Activated CD4-positive, alpha-beta T cell treated with anti-CD3 and anti-CD28 coated beads for 4 hours (primary cell): ENCODE data around the gene NANOG.
"Not testable (repeated sequence)": the region's sequence is repeated elsewhere in the genome, so short reads cannot be mapped to it uniquely, and the experiment has no call there.

Experiments used
- DNase-seq, 2 donors: peaks; one replicate each; pipeline ENCODE4 v3.0.0-alpha.2; 2020

NANOG gene

DNA sequence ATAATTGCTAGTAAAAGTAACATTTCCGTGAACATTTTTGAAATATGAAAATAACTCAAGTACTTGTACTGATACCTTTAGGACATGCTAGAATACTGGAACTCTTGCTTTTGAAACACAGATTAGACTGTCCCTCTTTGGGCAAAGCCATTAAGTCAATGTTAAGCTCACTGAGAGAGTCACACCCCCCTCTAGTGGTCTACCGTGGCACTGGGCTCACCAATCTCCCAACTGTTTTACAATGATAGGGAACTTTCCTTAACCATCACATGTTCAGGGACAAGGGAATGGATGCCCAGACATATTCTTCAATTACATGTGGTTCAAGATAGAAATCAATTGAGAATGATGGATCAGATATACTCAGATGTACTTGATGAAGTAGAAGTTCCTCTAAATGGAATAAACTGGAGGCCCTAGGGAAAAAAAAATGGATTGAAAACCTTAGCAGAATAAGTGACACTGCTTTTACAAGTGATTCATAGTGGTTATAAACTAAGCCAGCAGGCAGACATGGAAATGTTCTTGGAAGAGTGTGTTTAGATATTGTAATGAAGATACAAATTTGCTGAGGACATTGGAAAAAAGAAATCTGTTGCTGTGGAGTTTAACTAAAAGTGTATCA lies 17.8 kb downstream of the NANOG start:
- peak; percentile 41 to 60 for DNase-seq

- DNase-seq = not testable (repeated sequence)
Measured at GRCh38 chr12:7825754-7826153, 36.6 kb downstream of the NANOG start.

GRCh38 chr12:7829737-7830136 lies 40.5 kb downstream of the NANOG start:
- not testable (repeated sequence) for DNase-seq

GRCh38 chr12:7832059-7832696 lies 43.0 kb downstream of the NANOG start:
- DNase-seq = peak; percentile 18 to 30

DNA sequence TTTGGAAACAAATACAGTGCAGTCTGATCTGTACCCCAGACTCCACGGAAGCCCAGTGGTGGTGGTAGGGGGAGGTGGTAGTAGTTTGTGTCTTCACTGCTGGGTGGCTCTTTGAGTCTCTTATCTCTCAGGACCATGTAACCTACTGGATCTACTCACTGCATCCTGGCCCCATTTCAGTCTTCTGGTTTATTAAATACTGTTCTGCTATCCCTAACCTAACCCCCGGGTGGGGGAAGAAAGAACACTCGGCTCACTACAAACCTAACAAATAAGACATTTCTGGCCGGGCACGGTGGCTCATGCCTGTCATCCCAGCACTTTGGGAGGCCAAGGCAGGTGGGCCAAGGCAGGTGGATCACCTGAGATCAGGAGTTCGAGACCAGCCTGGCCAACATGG lies 44.0 kb downstream of the NANOG start:
- not testable (repeated sequence) for DNase-seq

- DNase-seq = no peak
Measured at GRCh38 chr12:7833831-7834230, 44.6 kb downstream of the NANOG start.

DNA sequence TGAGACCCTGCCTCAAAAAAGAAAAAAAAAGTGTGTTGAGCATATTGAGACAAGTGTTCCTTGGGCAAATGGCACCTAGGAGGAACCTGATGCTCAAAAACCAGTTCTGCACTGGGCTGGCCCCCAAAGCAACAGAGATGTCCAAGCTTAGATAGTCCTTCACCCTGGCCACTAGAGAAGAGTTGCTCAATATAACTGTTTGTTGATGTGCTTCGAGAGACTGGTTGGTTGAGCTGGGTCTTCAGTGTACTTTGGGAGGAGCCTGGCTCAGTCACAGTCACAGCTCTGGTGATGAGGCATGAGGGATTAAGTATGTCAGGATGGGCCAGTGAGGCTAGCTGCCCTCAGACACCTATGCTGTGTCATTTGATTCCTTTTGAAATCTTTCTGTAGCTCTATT lies 45.5 kb downstream of the NANOG start:
- no peak for DNase-seq

DNA sequence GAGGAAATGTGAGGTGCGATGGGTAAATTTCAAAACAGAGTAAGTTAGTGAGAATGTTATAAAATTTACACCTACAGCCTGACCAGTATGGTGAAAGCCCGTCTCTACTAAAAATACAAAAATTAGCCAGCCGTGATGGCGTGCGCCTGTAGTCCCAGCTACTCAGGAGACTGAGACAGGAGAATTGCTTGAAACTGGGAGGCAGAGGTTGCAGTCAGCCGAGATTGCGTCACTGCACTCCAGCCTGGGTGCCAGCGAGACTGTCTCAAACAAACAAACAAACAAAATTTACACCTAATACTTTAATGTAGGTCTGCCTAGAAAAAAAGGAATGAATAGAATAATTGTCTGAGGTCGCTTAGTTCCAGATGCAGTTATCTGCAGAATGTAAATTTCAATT lies 45.9 kb downstream of the NANOG start:
- DNase-seq = no peak

- no peak for DNase-seq
Measured at GRCh38 chr12:7835766-7836165, 46.6 kb downstream of the NANOG start.

DNA sequence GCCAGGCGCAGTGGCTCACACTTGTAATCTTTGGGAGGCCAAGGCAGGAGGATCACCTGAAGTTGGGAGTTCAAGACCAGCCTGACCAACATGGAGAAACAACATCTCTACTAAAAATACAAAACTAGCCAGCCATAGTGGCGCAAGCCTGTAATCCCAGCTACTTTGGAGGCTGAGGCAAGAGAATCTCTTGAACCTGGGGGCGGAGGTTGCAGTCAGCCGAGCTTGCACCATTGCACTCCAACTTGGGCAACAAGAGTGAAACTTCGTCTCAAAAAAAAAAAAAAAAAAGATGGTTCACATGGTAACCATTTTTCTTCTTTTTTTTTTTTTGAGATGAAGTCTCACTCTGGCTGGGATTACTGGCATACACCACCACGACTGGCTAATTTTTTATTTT lies 48.2 kb downstream of the NANOG start:
- no peak for DNase-seq

GRCh38 chr12:7839226-7839625 lies 50.0 kb downstream of the NANOG start:
- DNase-seq = not testable (repeated sequence)

- not testable (repeated sequence) for DNase-seq
Measured at GRCh38 chr12:7839848-7840247, 50.6 kb downstream of the NANOG start.

GRCh38 chr12:7842444-7842843 lies 53.2 kb downstream of the NANOG start:
- not testable (repeated sequence) for DNase-seq

GRCh38 chr12:7843149-7843548 lies 53.9 kb downstream of the NANOG start:
- not testable (repeated sequence) for DNase-seq

- DNase-seq = not testable (repeated sequence)
Measured at GRCh38 chr12:7843583-7843982, 54.4 kb downstream of the NANOG start.

GRCh38 chr12:7844116-7844515 lies 54.9 kb downstream of the NANOG start:
- DNase-seq = no peak

GRCh38 chr12:7847226-7848097 lies 58.3 kb downstream of the NANOG start:
- DNase-seq = not testable (repeated sequence)

GRCh38 chr12:7848098-7848422 lies 58.9 kb downstream of the NANOG start:
- not testable (repeated sequence) for DNase-seq
